ENCODE data around the gene ATG4A.

ATG4A gene

DNA sequence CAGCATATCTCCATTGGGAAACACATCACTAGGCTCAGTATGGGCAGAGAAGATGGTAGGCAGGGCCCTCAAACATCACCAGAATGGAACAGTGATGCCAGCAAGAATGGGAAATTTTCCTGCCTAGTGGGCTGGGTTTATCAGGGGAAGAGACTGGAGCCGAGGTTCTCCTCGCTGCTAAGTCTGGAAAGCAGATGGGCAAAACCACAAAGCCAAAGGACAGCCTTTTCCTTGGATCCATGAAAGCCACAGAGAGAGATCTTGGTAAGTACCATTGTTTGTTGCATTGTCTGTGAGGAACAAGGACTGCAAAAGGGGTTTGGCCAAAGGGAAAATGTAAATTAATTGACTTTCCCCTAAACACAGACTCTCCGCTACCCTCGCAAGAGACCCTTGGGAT lies 80.1 kb downstream of the ATG4A start:
- DNase-seq: no peak

DNA sequence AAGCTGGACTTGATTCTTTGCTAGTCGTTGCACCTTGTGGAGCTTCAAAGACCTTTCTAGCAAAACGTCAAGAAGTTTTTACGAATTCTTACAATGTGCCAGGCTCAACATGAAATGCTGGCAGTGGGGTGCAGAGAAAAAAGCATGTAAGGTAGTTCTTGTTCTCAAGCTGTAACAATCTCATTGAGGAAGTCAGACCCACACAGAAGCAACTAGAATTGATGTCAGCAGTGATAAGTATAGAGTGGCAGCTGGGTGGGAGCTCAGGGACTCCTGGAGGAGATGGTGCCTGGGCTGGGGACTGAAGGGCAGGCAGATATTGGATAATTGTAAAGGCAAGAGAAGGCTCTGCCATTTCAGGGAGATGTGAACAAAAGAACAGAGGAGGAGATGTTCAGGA lies 82.3 kb downstream of the ATG4A start:
- no peak for DNase-seq

DNA sequence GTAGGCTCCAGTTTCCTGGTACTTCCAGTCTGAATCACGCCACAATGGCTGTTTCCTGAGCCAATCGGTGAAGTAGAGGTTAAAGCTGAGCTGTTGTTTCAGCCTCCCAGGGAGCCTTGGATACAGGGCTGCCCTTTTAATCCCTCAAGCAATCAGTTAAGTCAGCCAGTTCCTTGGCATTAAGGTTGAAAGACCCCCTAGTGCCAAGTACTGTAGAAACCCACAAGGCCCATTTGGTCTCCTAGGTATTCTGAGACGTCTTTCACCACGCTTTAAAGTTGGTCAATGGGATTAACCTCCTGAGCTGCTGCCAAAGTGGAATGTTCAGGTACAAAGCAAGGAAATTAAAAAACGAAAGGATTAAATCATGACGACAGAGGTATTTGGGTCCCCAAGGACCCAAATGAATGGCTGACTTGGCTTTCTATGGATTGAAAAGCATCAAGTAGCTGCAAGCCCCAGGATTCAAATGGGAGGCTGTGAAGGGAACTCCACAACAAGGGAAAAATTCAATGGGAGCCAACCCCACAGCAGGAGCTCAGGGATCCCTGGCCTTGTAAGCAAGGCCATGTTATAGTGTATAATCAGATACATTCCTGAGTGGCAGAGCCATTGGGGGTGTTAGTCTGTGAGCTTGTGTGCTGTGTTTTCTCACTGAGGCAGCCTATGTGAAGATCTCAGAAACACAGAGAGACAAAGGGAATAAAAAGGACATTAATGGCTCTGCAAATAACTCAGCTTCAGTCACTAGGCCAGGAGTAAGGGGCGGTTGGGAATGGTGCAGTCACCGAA lies 86.0 kb downstream of the ATG4A start:
- no peak for DNase-seq

DNA sequence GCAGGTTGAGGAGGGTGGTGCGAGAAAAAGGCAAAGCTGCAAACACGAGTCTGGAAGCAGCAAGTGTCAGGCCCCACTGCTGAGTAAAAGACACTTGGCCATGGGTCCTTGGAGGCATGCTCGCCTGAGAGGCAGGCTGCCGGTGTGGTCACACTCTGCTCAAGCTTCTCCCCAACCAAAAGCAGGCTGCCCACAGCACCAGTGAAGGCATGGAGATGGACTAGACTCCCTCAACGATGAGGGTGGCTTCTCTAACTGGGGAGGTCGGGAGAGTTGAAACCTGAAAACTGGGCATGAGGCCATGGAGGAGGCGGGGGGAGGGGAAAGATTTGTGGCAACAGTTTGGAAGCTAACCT lies 86.5 kb downstream of the ATG4A start:
- DNase-seq: no peak

DNA sequence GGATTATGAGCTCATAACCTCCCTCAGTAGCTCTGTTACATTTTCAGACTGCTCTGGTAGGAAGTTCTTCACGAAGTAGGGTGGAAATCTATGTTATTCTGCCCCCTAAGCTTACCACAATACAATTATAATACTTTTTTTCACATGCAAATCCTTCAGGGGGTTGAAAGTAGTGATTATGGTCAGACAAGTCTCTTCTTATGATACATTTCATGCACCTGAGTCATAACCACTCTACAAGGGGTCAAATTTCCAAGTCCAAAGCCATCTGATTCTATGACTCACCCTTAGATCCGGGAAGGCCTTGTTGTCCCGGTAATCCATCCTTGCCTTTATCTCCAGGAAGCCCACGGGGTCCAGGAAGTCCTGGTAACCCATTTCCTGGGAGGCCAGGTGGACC lies 95.2 kb downstream of the ATG4A start:
- DNase-seq: no peak

DNA sequence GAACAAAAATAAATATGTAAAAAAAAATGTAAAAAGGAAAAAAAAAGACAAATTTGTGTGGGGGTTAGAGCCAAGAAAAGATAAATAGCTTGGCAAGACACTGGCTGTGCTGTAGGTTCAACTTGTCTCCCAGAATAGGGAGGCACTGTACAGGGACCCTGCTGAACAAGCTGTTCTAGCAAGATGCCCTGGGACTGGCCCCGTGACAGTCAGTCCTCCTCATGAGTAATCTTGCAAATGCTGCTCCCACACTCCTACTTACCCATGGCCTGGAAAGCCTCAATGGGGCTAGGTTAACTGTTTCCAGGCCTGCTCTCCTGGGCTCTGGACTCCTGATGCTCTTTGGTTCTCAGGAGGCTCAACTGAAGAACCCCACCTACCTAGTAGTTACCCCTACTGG lies 106.8 kb downstream of the ATG4A start:
- DNase-seq: no peak

DNA sequence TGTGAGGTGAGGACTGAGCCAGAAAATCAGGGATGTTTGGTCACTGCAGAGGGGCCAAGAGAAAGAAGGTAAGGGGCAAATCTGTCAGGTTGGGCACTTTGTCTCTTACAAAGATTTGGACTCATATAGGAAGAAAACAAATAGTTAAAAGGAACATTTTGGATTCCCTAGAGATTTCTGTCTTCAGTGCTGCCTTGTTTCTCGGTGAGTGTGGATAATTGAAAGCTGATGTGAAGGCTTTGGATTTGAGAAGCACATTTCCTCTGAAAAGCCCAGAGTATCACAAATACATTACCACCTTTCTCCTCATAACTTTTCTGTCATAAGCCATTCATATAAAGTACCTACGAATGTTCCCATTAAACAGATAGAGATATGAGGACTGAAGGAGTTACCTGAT lies 107.5 kb downstream of the ATG4A start:
- no peak for DNase-seq

DNA sequence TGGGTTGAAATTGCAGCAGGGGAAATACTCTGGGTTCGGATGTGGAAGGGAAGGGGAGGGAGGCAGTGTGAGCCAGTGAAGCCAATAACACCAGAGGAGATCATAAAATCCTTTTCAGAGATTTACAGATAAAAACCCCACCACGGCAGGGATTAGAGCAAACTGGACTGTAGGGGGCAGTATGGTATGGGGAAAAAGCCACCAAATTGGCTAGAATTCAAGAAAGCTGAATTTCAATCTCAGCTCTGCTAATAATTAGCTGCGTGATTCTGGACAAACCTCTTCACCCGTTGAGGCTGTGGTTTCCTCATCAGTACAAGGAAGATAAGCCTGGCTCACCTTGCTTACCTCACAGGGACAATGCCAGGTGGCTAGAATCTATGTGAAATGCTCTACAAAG lies 108.1 kb downstream of the ATG4A start:
- peak; percentile 49 for DNase-seq

DNA sequence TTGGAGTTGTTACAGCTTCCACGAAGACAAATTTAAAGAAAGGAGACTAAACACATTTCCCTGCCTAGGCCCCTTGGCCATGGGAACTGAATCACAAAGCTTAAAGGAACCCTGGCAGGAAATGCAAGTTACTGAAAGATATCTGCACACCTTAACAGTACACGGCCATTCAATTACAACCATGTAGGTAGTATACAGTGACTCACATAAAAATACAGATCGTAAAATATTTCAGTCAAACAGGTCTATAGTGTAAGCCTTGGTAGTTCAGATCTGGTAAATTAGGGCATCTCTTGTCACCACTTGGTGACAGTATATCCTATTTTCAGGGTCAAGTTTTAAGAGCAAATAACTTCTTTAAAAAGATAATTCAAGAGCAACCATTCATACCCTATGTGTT lies 112.0 kb downstream of the ATG4A start:
- DNase-seq: no peak
